ENCODE measurements around the gene ARL4D.

GRCh38 chr17:43381204-43381603 lies 17.6 kb upstream of the ARL4D start:
- TF ChIP-seq POLR2A (IDR thresholded peaks at IDR 0.05) (no peak), CTCF (IDR thresholded peaks at IDR 0.05) (no peak)

All from heart left ventricle (tissue), 13 donors.